ENCODE data around the gene MUS81.
A peak's percentile ranks its signal among the peaks of the same experiment; 100 is the strongest.
"Not testable (repeated sequence)": the region's sequence is repeated elsewhere in the genome, so short reads cannot be mapped to it uniquely, and the experiment has no call there.

Gene MUS81

GRCh38 chr11:65860278-65861164 lies at the start of gene MUS81:
MUS81 (plus strand) TSS chr11:65860433; CDS start chr11:65860754, 321 bp downstream.
- DNase-seq (ENCODE audit: low read depth in 3 of 3), result peak; percentile 89 to 93 (median 92)

- DNase-seq (ENCODE audit: low read depth in 3 of 3), result no peak
Measured at GRCh38 chr11:65811764-65812475, 48.3 kb upstream of the MUS81 start.

GRCh38 chr11:65814131-65814985 lies 45.9 kb upstream of the MUS81 start:
- no peak for DNase-seq (ENCODE audit: low read depth in 3 of 3)

GRCh38 chr11:65814986-65815565 lies 45.2 kb upstream of the MUS81 start:
- no peak for DNase-seq (ENCODE audit: low read depth in 3 of 3)

GRCh38 chr11:65816696-65817095 lies 43.5 kb upstream of the MUS81 start:
- DNase-seq (ENCODE audit: low read depth in 3 of 3), result no peak

- DNase-seq (ENCODE audit: low read depth in 3 of 3), result no peak
Measured at GRCh38 chr11:65817312-65817834, 42.9 kb upstream of the MUS81 start.

GRCh38 chr11:65817835-65818680 lies 42.2 kb upstream of the MUS81 start:
- DNase-seq (ENCODE audit: low read depth in 3 of 3), result peak; percentile 87 to 97 (median 90)

- no peak for DNase-seq (ENCODE audit: low read depth in 3 of 3)
Measured at GRCh38 chr11:65821107-65821506, 39.1 kb upstream of the MUS81 start.

GRCh38 chr11:65822776-65823528 lies 37.3 kb upstream of the MUS81 start:
- no peak for DNase-seq (ENCODE audit: low read depth in 3 of 3)

- no peak for DNase-seq (ENCODE audit: low read depth in 3 of 3)
Measured at GRCh38 chr11:65826984-65827735, 33.1 kb upstream of the MUS81 start.

- DNase-seq (ENCODE audit: low read depth in 3 of 3), result no peak
Measured at GRCh38 chr11:65829459-65829858, 30.8 kb upstream of the MUS81 start.

- not testable (repeated sequence) for DNase-seq (ENCODE audit: low read depth in 3 of 3)
Measured at GRCh38 chr11:65832231-65832630, 28.0 kb upstream of the MUS81 start.

- peak; percentile 90 to 92 (median 91) for DNase-seq (ENCODE audit: low read depth in 3 of 3)
Measured at GRCh38 chr11:65833297-65834030, 26.8 kb upstream of the MUS81 start, which contains the start of gene SNX32. SNX32 (plus strand) TSS chr11:65833963; CDS start chr11:65834066, 103 bp downstream.

GRCh38 chr11:65834202-65834601 lies 26.0 kb upstream of the MUS81 start:
- DNase-seq (ENCODE audit: low read depth in 3 of 3), result no peak

GRCh38 chr11:65842144-65842543 lies 18.1 kb upstream of the MUS81 start:
- DNase-seq (ENCODE audit: low read depth in 3 of 3), result no peak

- DNase-seq (ENCODE audit: low read depth in 3 of 3), result no peak
Measured at GRCh38 chr11:65843811-65844210, 16.4 kb upstream of the MUS81 start.

GRCh38 chr11:65844231-65844872 lies 15.9 kb upstream of the MUS81 start:
- no peak for DNase-seq (ENCODE audit: low read depth in 3 of 3)

- DNase-seq (ENCODE audit: low read depth in 3 of 3), result no peak
Measured at GRCh38 chr11:65847746-65848145, 12.5 kb upstream of the MUS81 start.

Data from stimulated activated CD4-positive, alpha-beta T cell treated with anti-CD3 and anti-CD28 coated beads, TNF-alpha, amount 100 ng/mL, for 4 hours (primary cell).